K562 (cell line): Measurements from ENCODE around the gene ZSWIM8. TPM values are rescaled to one million over a fixed set of nuclear protein-coding genes. Genes with fewer than 3 reads are reported as not detected.

Source experiments
- CXXC5 ChIP-seq: fragments of 250-450 bp; sonication (Bioruptor Pico); IDR thresholded peaks from 2 replicates; pipeline ENCODE4 v1.8.0; 2022; ENCODE audit warnings: inconsistent platforms, mild to moderate bottlenecking, moderate library complexity
- EGR1 ChIP-seq: fragments of 450-650 bp; conservative IDR thresholded peaks from 2 replicates; pipeline ENCODE4 v1.6.1; 2017; ENCODE audit warnings: mild to moderate bottlenecking
- ELF4 ChIP-seq: fragments of 450-650 bp; formaldehyde crosslinking; IDR thresholded peaks from 2 replicates; pipeline ENCODE4 v1.4.0; 2022; ENCODE audit warnings: missing genetic modification characterization
- KAT8 ChIP-seq: fragments of 450-650 bp; IDR thresholded peaks from 2 replicates; pipeline ENCODE4 v1.6.1; 2016; ENCODE audit warnings: low read depth, mild to moderate bottlenecking
- MCM7 ChIP-seq, 2 experiments: fragments of 450-650 bp; IDR thresholded peaks; 2 replicates each; pipeline ENCODE4 v1.6.1; 2016 to 2018
- MYC ChIP-seq, 2 experiments: fragments of 250-450 bp in 1 of 2; sonication (Bioruptor Pico) in 1 of 2; IDR thresholded peaks; 2 replicates each; pipeline versions ENCODE4 v1.5.1 to v1.6.1; 2012 to 2021; ENCODE audit warnings: low read depth in 2 of 2, borderline replicate concordance in 1 of 2, improper control_type of control experiment in 1 of 2, low read length in 1 of 2, mild to moderate bottlenecking in 1 of 2, moderate library complexity in 1 of 2
- POLR2A ChIP-seq: fragments of 450-650 bp; conservative IDR thresholded peaks from 2 replicates; pipeline ENCODE4 v1.6.1; 2016
- SAP30 ChIP-seq: fragments of 200-600 bp; sonication (generic); IDR thresholded peaks from 2 replicates; pipeline ENCODE4 v1.6.1; 2012; ENCODE audit warnings: borderline replicate concordance, low read depth, mild to moderate bottlenecking, moderate library complexity, low read length, control low read depth, inconsistent platforms; ENCODE audit not compliant: insufficient read depth, poor library complexity, severe bottlenecking
- ZNF583 ChIP-seq: fragments of 250-450 bp; sonication (Bioruptor Pico); IDR thresholded peaks from 2 replicates; pipeline ENCODE4 v1.4.0; 2020
- ZNF77 ChIP-seq: fragments of 250-450 bp; sonication (Bioruptor Pico); IDR thresholded peaks from 2 replicates; pipeline ENCODE4 v1.5.0; 2020
- polyA plus RNA-seq, 8 experiments: library from polyadenylated mRNA; depleted of rRNA in 4 of 8; stranded (reverse) in 5 of 8; unstranded in 3 of 8; fragments of >200 nt; fragmentation: Nextera tagmentation in 2 of 8; fragmentation: Illumina TruSeq in 1 of 8; extraction: Ambion mirVana in 2 of 8; extraction: Trizol in 1 of 8; gene quantifications; 2 replicates each; pipeline versions ENCODE4 v1.2.1 to v1.2.3, GENCODE V29; 2011 to 2014; ENCODE audit warnings: inconsistent platforms in 1 of 8, missing spikeins in 1 of 8
- total RNA-seq, 7 experiments: library from RNA; depleted of rRNA in 6 of 7; stranded (reverse); fragments of >200 nt in 6 of 7; fragmentation: Illumina TruSeq in 2 of 7; extraction: Trizol in 2 of 7; gene quantifications; 2 replicates each; pipeline versions ENCODE4 v1.2.1 to v1.2.3, GENCODE V29; 2011 to 2021; ENCODE audit warnings: low replicate concordance in 1 of 7
- TF ChIP-seq, protein P1 (sequence below): fragments of 450-650 bp; IDR thresholded peaks from 2 replicates; pipeline ENCODE4 v1.6.1; 2016; ENCODE audit warnings: antibody characterized with exemption
- TF ChIP-seq, protein P2 (sequence below): sonication (generic); formaldehyde crosslinking; IDR thresholded peaks from 2 replicates; pipeline ENCODE4 v1.8.0; 2023; ENCODE audit warnings: mild to moderate bottlenecking, missing genetic modification reagents
- TF ChIP-seq, protein P3 (sequence below): fragments of 450-650 bp; IDR thresholded peaks from 2 replicates; pipeline ENCODE4 v1.6.1; 2016; ENCODE audit warnings: low read depth, mild to moderate bottlenecking, moderate library complexity
- TF ChIP-seq, protein P4 (sequence below): fragments of 200-800 bp; sonication (Bioruptor generic); IDR thresholded peaks from 2 replicates; pipeline ENCODE4 v1.6.1; 2017; ENCODE audit warnings: missing genetic modification characterization, missing compliant biosample characterization
- TF ChIP-seq, protein P5 (sequence below): sonication (generic); formaldehyde crosslinking; IDR thresholded peaks from 2 replicates; pipeline ENCODE4 v1.8.0; 2023; ENCODE audit warnings: mild to moderate bottlenecking, missing genetic modification reagents
- TF ChIP-seq, protein P6 (sequence below): fragments of 250-450 bp; sonication (Bioruptor Pico); IDR thresholded peaks from 2 replicates; pipeline ENCODE4 v1.4.0; 2020; ENCODE audit warnings: mild to moderate bottlenecking, moderate library complexity

Gene ZSWIM8
- total and polyA plus RNA-seq, 9 of the 15 experiments (the other 6 are each of a cell fraction or from before 2014, with no cell fraction given) = 5.6 to 47.8 (median 26.7) TPM

DNA sequence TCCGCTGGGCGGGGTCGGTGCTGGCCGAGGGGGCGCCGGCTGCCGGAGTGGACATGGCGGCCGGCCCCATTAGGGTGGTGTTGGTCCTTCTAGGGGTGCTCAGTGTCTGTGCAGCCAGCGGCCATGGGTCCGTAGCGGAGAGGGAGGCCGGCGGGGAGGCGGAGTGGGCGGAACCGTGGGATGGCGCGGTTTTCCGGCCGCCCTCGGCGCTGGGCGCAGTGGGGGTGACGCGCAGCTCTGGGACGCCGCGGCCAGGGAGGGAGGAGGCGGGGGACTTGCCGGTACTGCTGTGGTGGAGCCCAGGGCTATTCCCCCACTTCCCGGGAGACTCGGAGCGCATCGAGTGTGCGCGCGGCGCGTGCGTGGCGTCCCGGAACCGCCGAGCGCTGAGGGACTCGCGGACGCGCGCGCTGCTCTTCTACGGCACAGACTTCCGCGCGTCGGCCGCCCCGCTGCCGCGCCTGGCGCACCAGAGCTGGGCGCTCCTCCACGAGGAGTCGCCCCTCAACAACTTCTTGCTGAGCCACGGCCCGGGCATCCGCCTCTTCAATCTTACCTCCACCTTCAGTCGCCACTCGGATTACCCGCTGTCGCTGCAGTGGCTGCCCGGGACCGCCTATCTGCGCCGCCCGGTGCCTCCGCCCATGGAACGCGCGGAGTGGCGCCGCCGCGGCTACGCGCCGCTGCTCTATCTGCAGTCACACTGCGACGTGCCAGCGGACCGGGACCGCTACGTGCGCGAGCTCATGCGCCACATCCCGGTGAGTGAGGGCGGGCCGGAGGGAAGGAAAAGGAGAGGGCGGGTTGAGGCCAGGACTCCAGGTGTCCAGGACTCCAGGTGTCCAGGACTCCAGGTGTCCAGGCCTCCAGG lies 12.9 kb upstream of the ZSWIM8 start (continued):
- TF ChIP-seq, protein P1, sequence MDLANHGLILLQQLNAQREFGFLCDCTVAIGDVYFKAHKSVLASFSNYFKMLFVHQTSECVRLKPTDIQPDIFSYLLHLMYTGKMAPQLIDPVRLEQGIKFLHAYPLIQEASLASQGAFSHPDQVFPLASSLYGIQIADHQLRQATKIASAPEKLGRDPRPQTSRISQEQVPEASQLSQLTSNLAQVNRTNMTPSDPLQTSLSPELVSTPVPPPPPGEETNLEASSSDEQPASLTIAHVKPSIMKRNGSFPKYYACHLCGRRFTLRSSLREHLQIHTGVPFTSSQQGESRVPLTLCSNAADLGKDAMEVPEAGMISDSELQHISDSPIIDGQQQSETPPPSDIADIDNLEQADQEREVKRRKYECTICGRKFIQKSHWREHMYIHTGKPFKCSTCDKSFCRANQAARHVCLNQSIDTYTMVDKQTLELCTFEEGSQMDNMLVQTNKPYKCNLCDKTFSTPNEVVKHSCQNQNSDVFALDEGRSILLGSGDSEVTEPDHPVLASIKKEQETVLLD = peak; percentile 70; the same call in 1 of the 2 replicates
- TF ChIP-seq ZNF77 (CRISPR knock-in tag) (peak; percentile 59; the same call in 1 of the 2 replicates), EGR1 (peak; percentile 98), CXXC5 (peak; percentile 92), POLR2A (peak; percentile 97), ZNF583 (CRISPR knock-in tag) (peak; percentile 85; the same call in 1 of the 2 replicates), KAT8 (no peak), MCM7 (IDR thresholded peaks at IDR 0.05) (no peak), SAP30 (peak; percentile 46), ELF4 (CRISPR knock-in tag) (peak; percentile 96), MYC (IDR thresholded peaks at IDR 0.05; ENCODE audit: low read depth, low read length) (peak; percentile 74), MYC (CRISPR knock-in tag; IDR thresholded peaks at IDR 0.05; ENCODE audit: borderline replicate concordance, low read depth) (peak; percentile 89; the same call in 1 of the 2 replicates)
- TF ChIP-seq, protein P2, sequence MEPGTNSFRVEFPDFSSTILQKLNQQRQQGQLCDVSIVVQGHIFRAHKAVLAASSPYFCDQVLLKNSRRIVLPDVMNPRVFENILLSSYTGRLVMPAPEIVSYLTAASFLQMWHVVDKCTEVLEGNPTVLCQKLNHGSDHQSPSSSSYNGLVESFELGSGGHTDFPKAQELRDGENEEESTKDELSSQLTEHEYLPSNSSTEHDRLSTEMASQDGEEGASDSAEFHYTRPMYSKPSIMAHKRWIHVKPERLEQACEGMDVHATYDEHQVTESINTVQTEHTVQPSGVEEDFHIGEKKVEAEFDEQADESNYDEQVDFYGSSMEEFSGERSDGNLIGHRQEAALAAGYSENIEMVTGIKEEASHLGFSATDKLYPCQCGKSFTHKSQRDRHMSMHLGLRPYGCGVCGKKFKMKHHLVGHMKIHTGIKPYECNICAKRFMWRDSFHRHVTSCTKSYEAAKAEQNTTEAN = no peak
- TF ChIP-seq, protein P3, sequence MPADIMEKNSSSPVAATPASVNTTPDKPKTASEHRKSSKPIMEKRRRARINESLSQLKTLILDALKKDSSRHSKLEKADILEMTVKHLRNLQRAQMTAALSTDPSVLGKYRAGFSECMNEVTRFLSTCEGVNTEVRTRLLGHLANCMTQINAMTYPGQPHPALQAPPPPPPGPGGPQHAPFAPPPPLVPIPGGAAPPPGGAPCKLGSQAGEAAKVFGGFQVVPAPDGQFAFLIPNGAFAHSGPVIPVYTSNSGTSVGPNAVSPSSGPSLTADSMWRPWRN = no peak
- TF ChIP-seq, protein P4, sequence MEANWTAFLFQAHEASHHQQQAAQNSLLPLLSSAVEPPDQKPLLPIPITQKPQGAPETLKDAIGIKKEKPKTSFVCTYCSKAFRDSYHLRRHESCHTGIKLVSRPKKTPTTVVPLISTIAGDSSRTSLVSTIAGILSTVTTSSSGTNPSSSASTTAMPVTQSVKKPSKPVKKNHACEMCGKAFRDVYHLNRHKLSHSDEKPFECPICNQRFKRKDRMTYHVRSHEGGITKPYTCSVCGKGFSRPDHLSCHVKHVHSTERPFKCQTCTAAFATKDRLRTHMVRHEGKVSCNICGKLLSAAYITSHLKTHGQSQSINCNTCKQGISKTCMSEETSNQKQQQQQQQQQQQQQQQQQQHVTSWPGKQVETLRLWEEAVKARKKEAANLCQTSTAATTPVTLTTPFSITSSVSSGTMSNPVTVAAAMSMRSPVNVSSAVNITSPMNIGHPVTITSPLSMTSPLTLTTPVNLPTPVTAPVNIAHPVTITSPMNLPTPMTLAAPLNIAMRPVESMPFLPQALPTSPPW (CRISPR knock-in tag) = peak; percentile 95
- TF ChIP-seq, protein P5, sequence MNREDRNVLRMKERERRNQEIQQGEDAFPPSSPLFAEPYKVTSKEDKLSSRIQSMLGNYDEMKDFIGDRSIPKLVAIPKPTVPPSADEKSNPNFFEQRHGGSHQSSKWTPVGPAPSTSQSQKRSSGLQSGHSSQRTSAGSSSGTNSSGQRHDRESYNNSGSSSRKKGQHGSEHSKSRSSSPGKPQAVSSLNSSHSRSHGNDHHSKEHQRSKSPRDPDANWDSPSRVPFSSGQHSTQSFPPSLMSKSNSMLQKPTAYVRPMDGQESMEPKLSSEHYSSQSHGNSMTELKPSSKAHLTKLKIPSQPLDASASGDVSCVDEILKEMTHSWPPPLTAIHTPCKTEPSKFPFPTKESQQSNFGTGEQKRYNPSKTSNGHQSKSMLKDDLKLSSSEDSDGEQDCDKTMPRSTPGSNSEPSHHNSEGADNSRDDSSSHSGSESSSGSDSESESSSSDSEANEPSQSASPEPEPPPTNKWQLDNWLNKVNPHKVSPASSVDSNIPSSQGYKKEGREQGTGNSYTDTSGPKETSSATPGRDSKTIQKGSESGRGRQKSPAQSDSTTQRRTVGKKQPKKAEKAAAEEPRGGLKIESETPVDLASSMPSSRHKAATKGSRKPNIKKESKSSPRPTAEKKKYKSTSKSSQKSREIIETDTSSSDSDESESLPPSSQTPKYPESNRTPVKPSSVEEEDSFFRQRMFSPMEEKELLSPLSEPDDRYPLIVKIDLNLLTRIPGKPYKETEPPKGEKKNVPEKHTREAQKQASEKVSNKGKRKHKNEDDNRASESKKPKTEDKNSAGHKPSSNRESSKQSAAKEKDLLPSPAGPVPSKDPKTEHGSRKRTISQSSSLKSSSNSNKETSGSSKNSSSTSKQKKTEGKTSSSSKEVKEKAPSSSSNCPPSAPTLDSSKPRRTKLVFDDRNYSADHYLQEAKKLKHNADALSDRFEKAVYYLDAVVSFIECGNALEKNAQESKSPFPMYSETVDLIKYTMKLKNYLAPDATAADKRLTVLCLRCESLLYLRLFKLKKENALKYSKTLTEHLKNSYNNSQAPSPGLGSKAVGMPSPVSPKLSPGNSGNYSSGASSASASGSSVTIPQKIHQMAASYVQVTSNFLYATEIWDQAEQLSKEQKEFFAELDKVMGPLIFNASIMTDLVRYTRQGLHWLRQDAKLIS (CRISPR knock-in tag) = peak; percentile 82; the same call in 1 of the 2 replicates
- TF ChIP-seq, protein P6, sequence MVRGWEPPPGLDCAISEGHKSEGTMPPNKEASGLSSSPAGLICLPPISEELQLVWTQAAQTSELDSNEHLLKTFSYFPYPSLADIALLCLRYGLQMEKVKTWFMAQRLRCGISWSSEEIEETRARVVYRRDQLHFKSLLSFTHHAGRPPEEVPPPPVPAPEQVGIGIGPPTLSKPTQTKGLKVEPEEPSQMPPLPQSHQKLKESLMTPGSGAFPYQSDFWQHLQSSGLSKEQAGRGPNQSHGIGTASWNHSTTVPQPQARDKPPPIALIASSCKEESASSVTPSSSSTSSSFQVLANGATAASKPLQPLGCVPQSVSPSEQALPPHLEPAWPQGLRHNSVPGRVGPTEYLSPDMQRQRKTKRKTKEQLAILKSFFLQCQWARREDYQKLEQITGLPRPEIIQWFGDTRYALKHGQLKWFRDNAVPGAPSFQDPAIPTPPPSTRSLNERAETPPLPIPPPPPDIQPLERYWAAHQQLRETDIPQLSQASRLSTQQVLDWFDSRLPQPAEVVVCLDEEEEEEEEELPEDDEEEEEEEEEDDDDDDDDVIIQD (CRISPR knock-in tag) = 0 out of 2 replicates have a peak, but pooled peaks have one; percentile 11
